Endodermal cell (in vitro differentiated cells): ENCODE results near the gene SORCS2. TPM values are rescaled to one million over a fixed set of nuclear protein-coding genes. Genes with fewer than 3 reads are reported as not detected.

Source experiments
- DNase-seq: peaks from one replicate; pipeline ENCODE4 v3.0.0-alpha.2; 2017
- H3K27ac ChIP-seq: 2 replicates; pipeline ENCODE4 v1.5.1; 2013; ENCODE audit warnings: mild to moderate bottlenecking, low read depth, low read length, moderate library complexity
- H3K27me3 ChIP-seq: 2 replicates; pipeline ENCODE4 v1.6.1; 2013; ENCODE audit warnings: mild to moderate bottlenecking, low read length, moderate library complexity; ENCODE audit not compliant: insufficient read depth, control insufficient read depth, poor library complexity, severe bottlenecking
- H3K36me3 ChIP-seq: 2 replicates; pipeline ENCODE4 v1.7.0; 2013; ENCODE audit warnings: mild to moderate bottlenecking, low read length, moderate library complexity; ENCODE audit not compliant: control insufficient read depth, insufficient read depth
- H3K4me1 ChIP-seq: one replicate; pipeline ENCODE4 v1.7.0; 2013; ENCODE audit warnings: low read length; ENCODE audit not compliant: control insufficient read depth, insufficient read depth
- H3K4me3 ChIP-seq: 2 replicates; pipeline ENCODE4 v1.5.1; 2013; ENCODE audit warnings: mild to moderate bottlenecking, low read length, moderate library complexity
- H3K9ac ChIP-seq: 2 replicates; pipeline ENCODE4 v1.6.1; 2013; ENCODE audit warnings: mild to moderate bottlenecking, low read length, moderate library complexity; ENCODE audit not compliant: poor library complexity, severe bottlenecking; ENCODE audit errors: extremely low read depth
- H3K9me3 ChIP-seq: 2 replicates; pipeline ENCODE4 v1.6.1; 2013; ENCODE audit warnings: mild to moderate bottlenecking, low read length, moderate library complexity; ENCODE audit not compliant: control insufficient read depth
- H3K27ac Mint-ChIP-seq: 2 replicates; pipeline ENCODE4 v1.8.0; 2020; ENCODE audit warnings: mixed read lengths
- H3K27me3 Mint-ChIP-seq: 2 replicates; pipeline ENCODE4 v1.8.0; 2021; ENCODE audit warnings: mild to moderate bottlenecking, mixed read lengths; ENCODE audit not compliant: insufficient read depth
- H3K36me3 Mint-ChIP-seq: 2 replicates; pipeline ENCODE4 v1.8.0; 2020; ENCODE audit warnings: low read depth, mixed read lengths
- H3K4me1 Mint-ChIP-seq: 2 replicates; pipeline ENCODE4 v1.8.0; 2020; ENCODE audit warnings: mixed read lengths
- H3K4me3 Mint-ChIP-seq: 2 replicates; pipeline ENCODE4 v1.8.0; 2020; ENCODE audit warnings: mild to moderate bottlenecking, moderate library complexity, mixed read lengths
- H3K9me3 Mint-ChIP-seq: 2 replicates; pipeline ENCODE4 v1.8.0; 2020; ENCODE audit warnings: mild to moderate bottlenecking, mixed read lengths
- CTCF ChIP-seq: fragments of 200-600 bp; sonication (generic); conservative IDR thresholded peaks from 2 replicates; pipeline ENCODE4 v1.5.0; 2021; ENCODE audit warnings: antibody characterized with exemption, mild to moderate bottlenecking
- WGBS, 2 experiments: methylation state at CpG; one replicate each; pipeline versions ENCODE4 v1.1.5 to v1.1.7; 2013; ENCODE audit warnings: missing lambda C conversion rate in 2 of 2, mixed read lengths in 1 of 2; ENCODE audit not compliant: insufficient coverage in 1 of 2, insufficient read length in 1 of 2; 5-methylcytosine and 5-hydroxymethylcytosine counted together
- total RNA-seq, 2 donors: library from RNA; stranded (reverse); fragmentation: NEBNext Ultra II Directional in 1 of 2; extraction: Animal tissue kit (Norgen Biotek cat#: 25700) in 1 of 2; gene quantifications; 2 replicates in 1 of 2; 3 replicates in 1 of 2; pipeline ENCODE4 v1.2.1, GENCODE V29; 2021

Gene SORCS2
- total RNA-seq, 2 donors from 2014 or later: 1.4 to 1.9 TPM

- Histone ChIP-seq H3K4me1 (no peaks in the 10 kb centered on the region), H3K27ac (no peak overlapping the region), H3K4me3 (no peak overlapping the region), H3K9me3 (no peaks in the 10 kb centered on the region), H3K27me3 (no peaks in the 10 kb centered on the region), H3K9ac (no peak overlapping the region), H3K36me3 (no peaks in the 10 kb centered on the region)
- no peaks in the 10 kb centered on the region for H3K36me3 Mint-ChIP-seq
- H3K4me1 Mint-ChIP-seq: no peaks in the 10 kb centered on the region
- no peak for DNase-seq
- no peaks in the 10 kb centered on the region for H3K9me3 Mint-ChIP-seq
- WGBS, 2 experiments: 85 to 97% methylated on average over 5 of the region's 5 CpGs
- H3K27me3 Mint-ChIP-seq: no peaks in the 10 kb centered on the region
- no peak overlapping the region for H3K4me3 Mint-ChIP-seq
- H3K27ac Mint-ChIP-seq: no peak overlapping the region
- no peak for TF ChIP-seq CTCF
Observed at GRCh38 chr4:7223541-7223940, 31.2 kb downstream of the SORCS2 start.

- H3K4me3 Mint-ChIP-seq: no peak overlapping the region
- Histone ChIP-seq H3K4me3 (no peak overlapping the region), H3K27ac (no peak overlapping the region), H3K4me1 (no peaks in the 10 kb centered on the region), H3K27me3 (no peaks in the 10 kb centered on the region), H3K9me3 (no peaks in the 10 kb centered on the region), H3K9ac (no peak overlapping the region), H3K36me3 (no peaks in the 10 kb centered on the region)
- H3K27ac Mint-ChIP-seq: no peak overlapping the region
- no peaks in the 10 kb centered on the region for H3K27me3 Mint-ChIP-seq
- no peak for TF ChIP-seq CTCF
- H3K4me1 Mint-ChIP-seq: no peaks in the 10 kb centered on the region
- DNase-seq: no peak
- H3K36me3 Mint-ChIP-seq: no peaks in the 10 kb centered on the region
- H3K9me3 Mint-ChIP-seq: no peaks in the 10 kb centered on the region
- WGBS, 2 experiments: 85 to 100% methylated on average over 1 to 4 of the region's 4 CpGs
Observed at GRCh38 chr4:7224001-7224400, 31.7 kb downstream of the SORCS2 start.

GRCh38 chr4:7224878-7225533 lies 32.7 kb downstream of the SORCS2 start:
- H3K27ac ChIP-seq: no peak overlapping the region
- H3K27ac Mint-ChIP-seq: no peak overlapping the region
- no peaks in the 10 kb centered on the region for H3K9me3 Mint-ChIP-seq
- H3K4me3 Mint-ChIP-seq: no peak overlapping the region
- no peaks in the 10 kb centered on the region for H3K4me1 ChIP-seq
- no peaks in the 10 kb centered on the region for H3K36me3 Mint-ChIP-seq
- H3K9ac ChIP-seq: no peak overlapping the region
- no peak for TF ChIP-seq CTCF
- DNase-seq: no peak
- no peak overlapping the region for H3K4me3 ChIP-seq
- 92 to 97% methylated on average over 9 to 11 of the region's 11 CpGs for WGBS, 2 experiments
- H3K27me3 Mint-ChIP-seq: no peaks in the 10 kb centered on the region
- H3K4me1 Mint-ChIP-seq: no peaks in the 10 kb centered on the region
- H3K36me3 ChIP-seq: no peaks in the 10 kb centered on the region
- H3K27me3 ChIP-seq: no peaks in the 10 kb centered on the region
- no peaks in the 10 kb centered on the region for H3K9me3 ChIP-seq
